Sigmoid colon (tissue), 7 donors: Measurements from ENCODE around the gene AKR1E2. TPM values are rescaled to one million over a fixed set of nuclear protein-coding genes. Genes with fewer than 3 reads are reported as not detected.

ENCODE experiments used
- DNase-seq: peaks from one replicate; pipeline ENCODE4 v3.0.0-alpha.2; 2019
- H3K27ac ChIP-seq, 4 donors: fragments of 200-600 bp; sonication (generic); one replicate each; pipeline ENCODE4 v1.5.1; 2016 to 2019; ENCODE audit warnings: mild to moderate bottlenecking in 1 of 4
- H3K27me3 ChIP-seq, 3 donors: fragments of 200-600 bp; sonication (generic); one replicate each; pipeline ENCODE4 v1.5.1; 2019; ENCODE audit warnings: mild to moderate bottlenecking in 1 of 3
- H3K36me3 ChIP-seq, 4 donors: fragments of 200-600 bp; sonication (generic); one replicate each; pipeline ENCODE4 v1.5.1; 2016 to 2019
- H3K4me1 ChIP-seq, 4 donors: fragments of 200-600 bp; sonication (generic); one replicate each; pipeline ENCODE4 v1.5.1; 2017 to 2019
- H3K4me3 ChIP-seq, 4 donors: fragments of 200-600 bp; sonication (generic); one replicate each; pipeline ENCODE4 v1.5.1; 2017 to 2019; ENCODE audit warnings: mild to moderate bottlenecking in 2 of 4, moderate library complexity in 1 of 4
- H3K9me3 ChIP-seq, 4 donors: fragments of 200-600 bp in 3 of 4; sonication (generic) in 3 of 4; one replicate each; pipeline versions ENCODE4 v1.5.1 to v1.6.1; 2013 to 2019
- CTCF ChIP-seq, 4 experiments: fragments of 450-650 bp in 3 of 4; fragments of 200-600 bp in 1 of 4; IDR thresholded peaks; one replicate each; pipeline ENCODE4 v1.5.1; 2016 to 2019; ENCODE audit warnings: antibody characterized with exemption in 4 of 4, mild to moderate bottlenecking in 3 of 4, moderate library complexity in 2 of 4
- EP300 ChIP-seq, 4 donors: sonication (generic); formaldehyde crosslinking; IDR thresholded peaks; one replicate each; pipeline ENCODE4 v1.6.1; 2017; ENCODE audit warnings: antibody characterized with exemption in 4 of 4
- POLR2A ChIP-seq, 2 donors: fragments of 450-650 bp; IDR thresholded peaks; one replicate each; pipeline ENCODE4 v1.6.1; 2016; ENCODE audit warnings: antibody characterized with exemption in 2 of 2, mild to moderate bottlenecking in 2 of 2, moderate library complexity in 2 of 2
- POLR2AphosphoS5 ChIP-seq, 4 donors: sonication (generic); formaldehyde crosslinking; IDR thresholded peaks; one replicate each; pipeline ENCODE4 v1.6.1; 2017; ENCODE audit warnings: antibody characterized with exemption in 4 of 4
- WGBS, 2 donors: extraction: QIAGEN DNeasy Blood & Tissue Kit; methylation state at CpG; one replicate each; pipeline ENCODE4 v1.1.7; 2013; 5-methylcytosine and 5-hydroxymethylcytosine counted together
- intact Hi-C: fragments of 100-400 bp; cut with DNase I; formaldehyde crosslinking; loops from one replicate; pipeline ENCODE4 v1.15.1; 2023
- polyA plus RNA-seq, 3 donors: library from polyadenylated mRNA; stranded (reverse); fragments of 200-250 nt; gene quantifications; one replicate each; pipeline ENCODE4 v1.2.3, GENCODE V29; 2013
- total RNA-seq, 4 donors: library from RNA; depleted of rRNA; stranded (reverse); fragments of >200 nt; gene quantifications; one replicate each; pipeline ENCODE4 v1.1.0, GENCODE V29; 2016
- donor health status: healthy with polysubstance abuse.
- donor health status: Bipolar disorder and iron deficiency.
- donor health status: healthy.

AKR1E2 gene
- total and polyA plus RNA-seq, 7 donors = 0.69 to 32.5 (median 13.8) TPM; not detected in 1

- no peaks in the 10 kb centered on the region for H3K27me3 ChIP-seq
- peaks cover 0 to 24% (median 9%) of the 10 kb centered on the region in 4 donors for H3K4me1 ChIP-seq
- no peaks in the 10 kb centered on the region for H3K9me3 ChIP-seq
- intact Hi-C loops = loop anchor here (1.0 to 2.0 kb wide), 3 partner anchors 246 to 586 kb away; partner anchors contain the start of gene AKR1C3
- H3K4me3 ChIP-seq = no peak overlapping the region
- peak overlapping the region in 1 of 4 donors; percentile 34 for H3K27ac ChIP-seq
- TF ChIP-seq POLR2AphosphoS5 (IDR thresholded peaks at IDR 0.05) = no peak
- WGBS, 2 donors = 85% methylated on average over 7 of the region's 7 CpGs
- peaks cover 0 to 4% (median 1%) of the 10 kb centered on the region in 4 donors for H3K36me3 ChIP-seq
- no peak for DNase-seq
These were observed 22.5 kb downstream of the AKR1E2 start for GRCh38 chr10:4848356-4849041.

- intact Hi-C loops = loop anchor here (1.0 to 2.0 kb wide), 3 partner anchors 245 to 586 kb away; partner anchors contain the start of gene AKR1C3
- no peak for DNase-seq
- 89 to 92% methylated on average over 5 of the region's 5 CpGs for WGBS, 2 donors
- no peak overlapping the region for H3K27ac ChIP-seq
- H3K27me3 ChIP-seq = no peaks in the 10 kb centered on the region
- peaks cover 0 to 4% (median 0%) of the 10 kb centered on the region in 4 donors for H3K36me3 ChIP-seq
- H3K4me3 ChIP-seq = no peak overlapping the region
- peaks cover 0 to 24% (median 9%) of the 10 kb centered on the region in 4 donors for H3K4me1 ChIP-seq
- TF ChIP-seq EP300 (IDR thresholded peaks at IDR 0.05) = no peak
- H3K9me3 ChIP-seq = no peaks in the 10 kb centered on the region
These were observed 23.0 kb downstream of the AKR1E2 start for GRCh38 chr10:4849042-4849402.

- 8 to 9% methylated on average over 12 of the region's 12 CpGs for WGBS, 2 donors
These were observed 23.7 kb downstream of the AKR1E2 start for GRCh38 chr10:4849555-4850242.

GRCh38 chr10:4850397-4850796 is 24.4 kb downstream of the AKR1E2 start:
- no peaks in the 10 kb centered on the region for H3K27me3 ChIP-seq
- DNase-seq = no peak
- intact Hi-C loops = loop anchor here (2.0 to 5.0 kb wide), 2 partner anchors 132 to 432 kb away; no protein-coding TSS in a partner anchor
- TF ChIP-seq POLR2AphosphoS5 (IDR thresholded peaks at IDR 0.05) = no peak
- TF ChIP-seq POLR2A (IDR thresholded peaks at IDR 0.05) = no peak
- no peak for TF ChIP-seq EP300 (IDR thresholded peaks at IDR 0.05)
- TF ChIP-seq CTCF (IDR thresholded peaks at IDR 0.05) = no peak
- H3K36me3 ChIP-seq = peaks cover 0 to 4% (median 0%) of the 10 kb centered on the region in 4 donors
- peak overlapping the region in 2 of 4 donors; percentile 12 to 40 for H3K27ac ChIP-seq
- WGBS, 2 donors = 72 to 90% methylated on average over 7 of the region's 7 CpGs
- H3K4me3 ChIP-seq = no peak overlapping the region
- no peaks in the 10 kb centered on the region for H3K9me3 ChIP-seq
- peaks cover 0 to 24% (median 9%) of the 10 kb centered on the region in 4 donors for H3K4me1 ChIP-seq

More at GRCh38 chr10:4849555-4850242, 23.7 kb downstream of the AKR1E2 start:
- DNase-seq = peak; percentile 95
- peaks cover 0 to 4% (median 0%) of the 10 kb centered on the region in 4 donors for H3K36me3 ChIP-seq
- no peaks in the 10 kb centered on the region for H3K9me3 ChIP-seq
- no peak overlapping the region for H3K4me3 ChIP-seq
- H3K4me1 ChIP-seq = peaks cover 0 to 24% (median 9%) of the 10 kb centered on the region in 4 donors
- H3K27me3 ChIP-seq = no peaks in the 10 kb centered on the region
- intact Hi-C loops = loop anchor here (1.0 to 5.0 kb wide), 5 partner anchors 133 to 585 kb away; partner anchors contain the start of gene AKR1C3
- peak overlapping the region in 2 of 4 donors; percentile 12 to 40 for H3K27ac ChIP-seq
- TF ChIP-seq CTCF (IDR thresholded peaks at IDR 0.05) (peak; percentile 98 to 100 (median 100)), POLR2AphosphoS5 (IDR thresholded peaks at IDR 0.05) (peak in 2 of 4 donors; percentile 16 to 32), EP300 (IDR thresholded peaks at IDR 0.05) (no peak)

GRCh38 chr10:4851176-4851575 is 25.2 kb downstream of the AKR1E2 start:
- H3K9me3 ChIP-seq = no peaks in the 10 kb centered on the region
- peak overlapping the region in 2 of 4 donors; percentile 14 to 35 for H3K27ac ChIP-seq
- WGBS, 2 donors = 96% methylated on average over 5 of the region's 5 CpGs
- intact Hi-C loops = loop anchor here (2.0 to 5.0 kb wide), 2 partner anchors 131 to 432 kb away; no protein-coding TSS in a partner anchor
- peaks cover 0 to 24% (median 9%) of the 10 kb centered on the region in 4 donors for H3K4me1 ChIP-seq
- no peak for TF ChIP-seq POLR2AphosphoS5 (IDR thresholded peaks at IDR 0.05)
- TF ChIP-seq CTCF (IDR thresholded peaks at IDR 0.05) = no peak
- no peak for TF ChIP-seq EP300 (IDR thresholded peaks at IDR 0.05)
- TF ChIP-seq POLR2A (IDR thresholded peaks at IDR 0.05) = no peak
- no peaks in the 10 kb centered on the region for H3K27me3 ChIP-seq
- peaks cover 0 to 4% (median 0%) of the 10 kb centered on the region in 4 donors for H3K36me3 ChIP-seq
- no peak overlapping the region for H3K4me3 ChIP-seq
- DNase-seq = no peak
